ENCODE results near the gene G6PC2. TPM values are rescaled to one million over a fixed set of nuclear protein-coding genes. Genes with fewer than 3 reads are reported as not detected.

Gene G6PC2
- polyA plus RNA-seq, 1 donor from 2014 or later: not detected

GRCh38 chr2:168884975-168885374, 16.1 kb upstream of the G6PC2 start:
- Histone ChIP-seq H3K4me2 (ENCODE audit: low read length) (no peak overlapping the region), H3K9ac (ENCODE audit: low read length) (no peak overlapping the region), H3K36me3 (ENCODE audit: insufficient read depth, low read length) (no peaks in the 10 kb centered on the region), H3K79me2 (replicated peaks; ENCODE audit: insufficient read depth, low read length) (peaks cover 9% of the 10 kb centered on the region), H3K27ac (ENCODE audit: low read length) (no peak overlapping the region), H2AFZ (ENCODE audit: low read depth, low read length) (no peak overlapping the region), H3K27me3 (ENCODE audit: insufficient read depth, low read depth, low read length) (no peaks in the 10 kb centered on the region), H3K9me3 (ENCODE audit: low read length) (no peaks in the 10 kb centered on the region), H3K9me2 (ENCODE audit: insufficient read depth, low read length) (no peaks in the 10 kb centered on the region), H3F3A (ENCODE audit: insufficient read depth, low read length, poor library complexity, severe bottlenecking) (no peaks in the 10 kb centered on the region), H4K20me1 (ENCODE audit: insufficient read depth) (no peaks in the 10 kb centered on the region), H3K4me3 (ENCODE audit: low read length) (no peak overlapping the region)
- TF ChIP-seq POLR2AphosphoS5 (IDR thresholded peaks at IDR 0.05): no peak
- TF ChIP-seq SMC3 (conservative IDR thresholded peaks at IDR 0.05; ENCODE audit: poor library complexity): no peak
- TF ChIP-seq EZH2 (IDR thresholded peaks at IDR 0.05; ENCODE audit: borderline replicate concordance, insufficient read depth, low read length, poor library complexity, severe bottlenecking): no peak
- no peak for TF ChIP-seq RAD21 (conservative IDR thresholded peaks at IDR 0.05)
- TF ChIP-seq TAF1 (IDR thresholded peaks at IDR 0.05; ENCODE audit: low read depth): no peak
- TF ChIP-seq, protein P1, sequence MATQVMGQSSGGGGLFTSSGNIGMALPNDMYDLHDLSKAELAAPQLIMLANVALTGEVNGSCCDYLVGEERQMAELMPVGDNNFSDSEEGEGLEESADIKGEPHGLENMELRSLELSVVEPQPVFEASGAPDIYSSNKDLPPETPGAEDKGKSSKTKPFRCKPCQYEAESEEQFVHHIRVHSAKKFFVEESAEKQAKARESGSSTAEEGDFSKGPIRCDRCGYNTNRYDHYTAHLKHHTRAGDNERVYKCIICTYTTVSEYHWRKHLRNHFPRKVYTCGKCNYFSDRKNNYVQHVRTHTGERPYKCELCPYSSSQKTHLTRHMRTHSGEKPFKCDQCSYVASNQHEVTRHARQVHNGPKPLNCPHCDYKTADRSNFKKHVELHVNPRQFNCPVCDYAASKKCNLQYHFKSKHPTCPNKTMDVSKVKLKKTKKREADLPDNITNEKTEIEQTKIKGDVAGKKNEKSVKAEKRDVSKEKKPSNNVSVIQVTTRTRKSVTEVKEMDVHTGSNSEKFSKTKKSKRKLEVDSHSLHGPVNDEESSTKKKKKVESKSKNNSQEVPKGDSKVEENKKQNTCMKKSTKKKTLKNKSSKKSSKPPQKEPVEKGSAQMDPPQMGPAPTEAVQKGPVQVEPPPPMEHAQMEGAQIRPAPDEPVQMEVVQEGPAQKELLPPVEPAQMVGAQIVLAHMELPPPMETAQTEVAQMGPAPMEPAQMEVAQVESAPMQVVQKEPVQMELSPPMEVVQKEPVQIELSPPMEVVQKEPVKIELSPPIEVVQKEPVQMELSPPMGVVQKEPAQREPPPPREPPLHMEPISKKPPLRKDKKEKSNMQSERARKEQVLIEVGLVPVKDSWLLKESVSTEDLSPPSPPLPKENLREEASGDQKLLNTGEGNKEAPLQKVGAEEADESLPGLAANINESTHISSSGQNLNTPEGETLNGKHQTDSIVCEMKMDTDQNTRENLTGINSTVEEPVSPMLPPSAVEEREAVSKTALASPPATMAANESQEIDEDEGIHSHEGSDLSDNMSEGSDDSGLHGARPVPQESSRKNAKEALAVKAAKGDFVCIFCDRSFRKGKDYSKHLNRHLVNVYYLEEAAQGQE (IDR thresholded peaks at IDR 0.05; ENCODE audit: borderline replicate concordance): no peak
- TF ChIP-seq EP300 (conservative IDR thresholded peaks at IDR 0.05; ENCODE audit: poor library complexity, severe bottlenecking): no peak
- TF ChIP-seq, protein P2, sequence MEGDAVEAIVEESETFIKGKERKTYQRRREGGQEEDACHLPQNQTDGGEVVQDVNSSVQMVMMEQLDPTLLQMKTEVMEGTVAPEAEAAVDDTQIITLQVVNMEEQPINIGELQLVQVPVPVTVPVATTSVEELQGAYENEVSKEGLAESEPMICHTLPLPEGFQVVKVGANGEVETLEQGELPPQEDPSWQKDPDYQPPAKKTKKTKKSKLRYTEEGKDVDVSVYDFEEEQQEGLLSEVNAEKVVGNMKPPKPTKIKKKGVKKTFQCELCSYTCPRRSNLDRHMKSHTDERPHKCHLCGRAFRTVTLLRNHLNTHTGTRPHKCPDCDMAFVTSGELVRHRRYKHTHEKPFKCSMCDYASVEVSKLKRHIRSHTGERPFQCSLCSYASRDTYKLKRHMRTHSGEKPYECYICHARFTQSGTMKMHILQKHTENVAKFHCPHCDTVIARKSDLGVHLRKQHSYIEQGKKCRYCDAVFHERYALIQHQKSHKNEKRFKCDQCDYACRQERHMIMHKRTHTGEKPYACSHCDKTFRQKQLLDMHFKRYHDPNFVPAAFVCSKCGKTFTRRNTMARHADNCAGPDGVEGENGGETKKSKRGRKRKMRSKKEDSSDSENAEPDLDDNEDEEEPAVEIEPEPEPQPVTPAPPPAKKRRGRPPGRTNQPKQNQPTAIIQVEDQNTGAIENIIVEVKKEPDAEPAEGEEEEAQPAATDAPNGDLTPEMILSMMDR (IDR thresholded peaks at IDR 0.05; ENCODE audit: poor library complexity, severe bottlenecking): no peak
- no peak for TF ChIP-seq MXI1 (conservative IDR thresholded peaks at IDR 0.05; ENCODE audit: poor library complexity, severe bottlenecking)

DNA sequence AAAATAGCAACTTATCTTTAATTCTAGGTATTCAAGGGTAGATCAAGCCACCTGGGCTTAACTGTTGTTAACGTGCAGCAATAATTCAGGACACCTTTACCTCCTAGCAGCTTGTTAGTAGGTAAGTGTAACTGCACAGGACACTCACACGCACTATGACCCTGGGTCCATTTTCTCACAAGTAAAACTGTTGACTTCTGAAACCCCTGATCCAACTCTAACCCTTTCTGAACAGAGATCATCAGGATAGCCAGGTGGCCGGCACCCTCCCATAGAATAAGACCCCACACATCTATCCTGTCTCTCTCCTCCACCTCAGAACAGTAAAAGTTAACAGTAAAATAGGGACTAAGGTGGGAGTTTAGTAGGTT, 11.5 kb upstream of the G6PC2 start:
- no peaks in the 10 kb centered on the region for H3K36me3 ChIP-seq (ENCODE audit: insufficient read depth, low read length)
- no peaks in the 10 kb centered on the region for H4K20me1 ChIP-seq (ENCODE audit: insufficient read depth)
- H3K4me3 ChIP-seq (ENCODE audit: low read length): peak overlapping the region; percentile 69
- H3K27me3 ChIP-seq (ENCODE audit: insufficient read depth, low read depth, low read length): no peaks in the 10 kb centered on the region
- H3K9me2 ChIP-seq (ENCODE audit: insufficient read depth, low read length): no peaks in the 10 kb centered on the region
- no peak overlapping the region for H2AFZ ChIP-seq (ENCODE audit: low read depth, low read length)
- no peak overlapping the region for H3K4me2 ChIP-seq (ENCODE audit: low read length)
- peaks cover 10% of the 10 kb centered on the region for H3K79me2 ChIP-seq (replicated peaks; ENCODE audit: insufficient read depth, low read length)
- no peaks in the 10 kb centered on the region for H3K9me3 ChIP-seq (ENCODE audit: low read length)
- no peak overlapping the region for H3K27ac ChIP-seq (ENCODE audit: low read length)
- no peak overlapping the region for H3K9ac ChIP-seq (ENCODE audit: low read length)
- H3F3A ChIP-seq (ENCODE audit: insufficient read depth, low read length, poor library complexity, severe bottlenecking): no peaks in the 10 kb centered on the region
- TF ChIP-seq POLR2AphosphoS5 (IDR thresholded peaks at IDR 0.05) (no peak), MXI1 (conservative IDR thresholded peaks at IDR 0.05; ENCODE audit: poor library complexity, severe bottlenecking) (no peak), RAD21 (conservative IDR thresholded peaks at IDR 0.05) (no peak), EP300 (conservative IDR thresholded peaks at IDR 0.05; ENCODE audit: poor library complexity, severe bottlenecking) (no peak), TAF1 (IDR thresholded peaks at IDR 0.05; ENCODE audit: low read depth) (no peak), SMC3 (conservative IDR thresholded peaks at IDR 0.05; ENCODE audit: poor library complexity) (no peak)
- TF ChIP-seq, protein P2 (IDR thresholded peaks at IDR 0.05; ENCODE audit: poor library complexity, severe bottlenecking): no peak
